KOPT-K1 (cell line): ENCODE measurements around the gene PHB1.
A peak's percentile ranks its signal among the peaks of the same experiment; 100 is the strongest.
"Not testable (repeated sequence)": the region's sequence is repeated elsewhere in the genome, so short reads cannot be mapped to it uniquely, and the experiment has no call there.

Experiments used
- H3K27ac ChIP-seq: fragments of 200-600 bp; sonication (generic); 2 replicates; pipeline ENCODE4 v1.5.1; 2016; ENCODE audit warnings: antibody characterized with exemption, mild to moderate bottlenecking, low read depth, low read length; ENCODE audit not compliant: poor library complexity, severe bottlenecking
- H3K36me3 ChIP-seq: fragments of 200-600 bp; sonication (generic); 2 replicates; pipeline ENCODE4 v1.5.1; 2017; ENCODE audit warnings: antibody characterized with exemption, mild to moderate bottlenecking, low read length, moderate library complexity; ENCODE audit not compliant: insufficient read depth
- H3K9me3 ChIP-seq: fragments of 200-600 bp; sonication (generic); 2 replicates; pipeline ENCODE4 v1.5.1; 2017; ENCODE audit warnings: antibody characterized with exemption, low read length, mild to moderate bottlenecking; ENCODE audit not compliant: insufficient read depth, poor library complexity, severe bottlenecking

The PHB1 gene

GRCh38 chr17:49382556-49382955, 32.1 kb downstream of the PHB1 start:
- H3K27ac ChIP-seq = no peak overlapping the region
- no peaks in the 10 kb centered on the region for H3K36me3 ChIP-seq
- no peaks in the 10 kb centered on the region for H3K9me3 ChIP-seq

GRCh38 chr17:49381793-49382192, 32.9 kb downstream of the PHB1 start:
- H3K27ac ChIP-seq = no peak overlapping the region

GRCh38 chr17:49381033-49381432, 33.6 kb downstream of the PHB1 start:
- H3K27ac ChIP-seq = no peak overlapping the region
- no peaks in the 10 kb centered on the region for H3K9me3 ChIP-seq
- no peaks in the 10 kb centered on the region for H3K36me3 ChIP-seq

More at GRCh38 chr17:49381793-49382192, 32.9 kb downstream of the PHB1 start:
- no peaks in the 10 kb centered on the region for H3K36me3 ChIP-seq
- H3K9me3 ChIP-seq = no peaks in the 10 kb centered on the region

- no peaks in the 10 kb centered on the region for H3K36me3 ChIP-seq
- H3K9me3 ChIP-seq = no peaks in the 10 kb centered on the region
- H3K27ac ChIP-seq = no peak overlapping the region
These were observed 34.8 kb downstream of the PHB1 start for GRCh38 chr17:49379926-49380325.

- Histone ChIP-seq H3K9me3 (no peaks in the 10 kb centered on the region), H3K36me3 (no peaks in the 10 kb centered on the region), H3K27ac (no peak overlapping the region)
These were observed 36.4 kb downstream of the PHB1 start for GRCh38 chr17:49378311-49378710.

GRCh38 chr17:49375544-49375943, 39.1 kb downstream of the PHB1 start:
- H3K9me3 ChIP-seq = no peaks in the 10 kb centered on the region
- H3K36me3 ChIP-seq = no peaks in the 10 kb centered on the region
- H3K27ac ChIP-seq = no peak overlapping the region

GRCh38 chr17:49373115-49373514, 41.6 kb downstream of the PHB1 start:
- Histone ChIP-seq H3K27ac (no peak overlapping the region), H3K36me3 (no peaks in the 10 kb centered on the region), H3K9me3 (no peaks in the 10 kb centered on the region)

- no peaks in the 10 kb centered on the region for H3K9me3 ChIP-seq
These were observed 42.3 kb downstream of the PHB1 start for GRCh38 chr17:49372425-49372824.

GRCh38 chr17:49370971-49371834, 43.5 kb downstream of the PHB1 start:
- H3K36me3 ChIP-seq = no peaks in the 10 kb centered on the region
- no peaks in the 10 kb centered on the region for H3K9me3 ChIP-seq
- no peak overlapping the region for H3K27ac ChIP-seq

More at GRCh38 chr17:49372425-49372824, 42.3 kb downstream of the PHB1 start:
- H3K27ac ChIP-seq = no peak overlapping the region
- no peaks in the 10 kb centered on the region for H3K36me3 ChIP-seq

GRCh38 chr17:49369760-49370159, 44.9 kb downstream of the PHB1 start:
- no peaks in the 10 kb centered on the region for H3K36me3 ChIP-seq
- H3K9me3 ChIP-seq = no peaks in the 10 kb centered on the region
- H3K27ac ChIP-seq = no peak overlapping the region

GRCh38 chr17:49369089-49369488, 45.6 kb downstream of the PHB1 start:
- Histone ChIP-seq H3K36me3 (no peaks in the 10 kb centered on the region), H3K9me3 (no peaks in the 10 kb centered on the region), H3K27ac (no peak overlapping the region)

- H3K27ac ChIP-seq = no peak overlapping the region
- H3K36me3 ChIP-seq = no peaks in the 10 kb centered on the region
- H3K9me3 ChIP-seq = no peaks in the 10 kb centered on the region
These were observed 49.0 kb downstream of the PHB1 start for GRCh38 chr17:49365667-49366066.

- not testable (repeated sequence) for H3K27ac ChIP-seq, H3K36me3 ChIP-seq, H3K9me3 ChIP-seq
These were observed 49.6 kb downstream of the PHB1 start for GRCh38 chr17:49365126-49365525.

- Histone ChIP-seq H3K36me3 (no peaks in the 10 kb centered on the region), H3K9me3 (no peaks in the 10 kb centered on the region), H3K27ac (no peak overlapping the region)
These were observed 50.6 kb downstream of the PHB1 start for GRCh38 chr17:49364119-49364518.

- Histone ChIP-seq H3K27ac (no peak overlapping the region), H3K9me3 (no peaks in the 10 kb centered on the region), H3K36me3 (no peaks in the 10 kb centered on the region)
These were observed 51.4 kb downstream of the PHB1 start for GRCh38 chr17:49363251-49363650.

GRCh38 chr17:49362723-49363117, 52.0 kb downstream of the PHB1 start:
- no peaks in the 10 kb centered on the region for H3K36me3 ChIP-seq
- H3K9me3 ChIP-seq = no peaks in the 10 kb centered on the region
- peak overlapping the region; percentile 71 for H3K27ac ChIP-seq
